C1 segment of cervical spinal cord (tissue), 14 donors: ENCODE data around the gene TP53AIP1.

Source experiments
- DNase-seq, 14 donors: peaks; one replicate each; lab custom pipeline; 2025; lab: John Stamatoyannopoulos, UW

Gene TP53AIP1

DNA sequence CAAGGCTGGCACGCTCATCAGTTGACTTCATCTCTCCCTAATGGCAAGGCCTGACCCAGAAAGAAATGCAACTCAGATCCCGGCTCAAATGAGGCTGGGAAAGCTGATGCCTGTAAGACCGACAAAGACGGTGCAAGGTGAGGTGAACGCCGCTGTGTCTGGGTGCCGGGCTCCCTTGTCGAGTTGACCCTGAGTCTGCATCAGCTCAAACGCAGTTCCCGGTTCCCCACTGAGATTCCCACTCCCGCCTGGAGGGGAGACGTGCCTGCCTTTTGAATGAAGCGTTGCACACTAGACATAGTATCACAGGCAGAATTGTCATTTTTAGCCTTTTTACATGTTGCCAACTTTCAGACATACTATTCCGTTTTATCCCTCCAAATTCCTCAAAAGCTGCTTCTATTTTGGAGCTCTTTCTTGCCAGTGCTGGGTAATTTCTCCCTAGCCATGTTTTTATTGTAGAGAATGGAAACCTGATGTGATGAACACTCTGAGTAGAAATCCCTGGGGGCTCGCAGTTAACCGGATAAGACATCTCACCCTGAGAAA is 831 bp upstream of the TP53AIP1 start:
- no peak for DNase-seq

DNA sequence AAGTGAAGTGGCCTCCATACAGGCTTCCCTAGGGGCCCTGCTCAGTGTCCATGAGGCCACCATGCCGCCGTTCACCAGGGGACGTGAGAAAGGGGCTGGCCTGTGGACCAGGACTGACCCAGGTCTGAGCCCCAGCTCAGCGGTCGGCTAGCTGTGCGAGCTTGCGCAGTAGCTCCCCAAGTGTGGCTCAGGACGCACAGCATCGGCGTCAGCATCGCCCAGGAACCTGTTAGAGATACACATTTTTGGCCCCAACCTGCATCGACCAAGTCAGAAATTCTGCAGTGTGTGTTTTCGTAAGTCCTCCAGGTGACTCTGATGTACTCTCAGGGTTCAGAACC is 429 bp downstream of the TP53AIP1 start:
- DNase-seq, result no peak

DNA sequence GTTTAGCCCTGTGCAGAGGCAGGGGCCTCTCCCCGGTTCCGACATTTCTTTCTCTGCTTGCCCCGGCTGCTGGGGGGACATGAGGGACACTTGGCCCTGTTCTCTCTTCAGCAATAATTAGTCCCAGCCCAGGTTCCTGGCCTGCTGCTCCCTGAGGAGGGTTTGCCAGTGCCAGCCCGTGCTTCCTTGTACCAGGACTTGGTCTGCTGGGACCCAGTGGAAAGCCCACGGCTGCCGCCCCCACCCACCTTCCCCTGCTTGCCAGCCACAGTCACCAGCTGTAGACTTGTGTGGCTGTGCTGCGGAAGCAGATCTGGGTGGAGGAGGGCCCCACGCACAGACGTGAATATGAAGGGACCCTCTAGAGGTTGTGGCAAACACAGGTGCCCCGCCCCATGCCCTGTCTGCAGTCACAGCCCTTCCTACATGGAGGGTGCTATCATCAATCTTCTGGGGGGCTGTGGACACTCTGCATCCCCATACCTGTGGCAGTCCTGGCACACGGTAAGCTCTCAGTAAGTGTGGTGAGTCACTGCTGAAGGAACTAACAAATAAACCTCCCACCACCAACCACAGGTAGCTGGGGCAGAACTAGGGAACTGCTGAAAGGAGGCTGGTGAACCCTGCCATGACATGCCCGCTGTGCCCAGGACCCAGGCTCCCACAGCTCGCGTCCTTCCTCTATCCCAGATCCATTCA is 949 bp downstream of the TP53AIP1 start:
- DNase-seq, result no peak

DNA sequence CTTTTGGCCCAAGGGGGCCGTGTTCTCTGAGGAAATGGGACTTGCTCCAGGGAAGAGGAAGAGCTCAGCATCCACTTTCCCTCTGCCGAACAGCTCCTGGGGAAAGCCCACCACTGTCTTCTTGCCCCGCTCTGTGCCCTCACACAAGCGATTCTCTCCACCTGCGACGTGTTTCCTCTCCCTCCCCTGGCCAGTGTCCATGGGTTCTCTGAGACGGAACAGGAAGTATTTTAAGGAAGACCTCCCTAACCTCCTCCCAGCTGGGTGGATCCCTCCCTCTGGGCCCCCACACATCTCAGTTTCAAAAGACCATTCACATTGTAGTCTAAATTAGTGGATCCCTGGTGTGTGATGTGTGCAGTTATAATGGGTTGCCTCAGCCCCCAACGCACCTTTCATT is 1.6 kb downstream of the TP53AIP1 start:
- DNase-seq, result no peak

DNA sequence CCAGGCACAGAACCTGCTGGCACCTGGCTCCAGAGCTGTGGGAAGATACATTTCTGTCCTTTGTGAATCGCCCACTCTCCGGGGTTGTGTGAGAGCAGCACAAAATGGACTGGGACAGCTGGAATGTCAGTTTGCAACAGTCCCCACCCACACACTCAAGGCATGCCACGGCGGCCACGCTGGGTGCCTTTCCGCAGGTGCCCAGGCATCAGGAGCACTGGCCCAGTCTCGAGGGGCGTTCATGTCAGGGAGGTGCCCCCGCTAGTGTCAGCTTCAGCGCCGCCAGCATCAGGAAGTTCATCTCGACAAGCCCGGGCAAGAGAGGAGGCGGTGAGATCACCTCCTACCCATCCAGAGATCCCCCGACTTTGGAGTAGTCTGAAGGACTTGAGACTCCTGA is 2.1 kb downstream of the TP53AIP1 start:
- DNase-seq, result no peak

DNA sequence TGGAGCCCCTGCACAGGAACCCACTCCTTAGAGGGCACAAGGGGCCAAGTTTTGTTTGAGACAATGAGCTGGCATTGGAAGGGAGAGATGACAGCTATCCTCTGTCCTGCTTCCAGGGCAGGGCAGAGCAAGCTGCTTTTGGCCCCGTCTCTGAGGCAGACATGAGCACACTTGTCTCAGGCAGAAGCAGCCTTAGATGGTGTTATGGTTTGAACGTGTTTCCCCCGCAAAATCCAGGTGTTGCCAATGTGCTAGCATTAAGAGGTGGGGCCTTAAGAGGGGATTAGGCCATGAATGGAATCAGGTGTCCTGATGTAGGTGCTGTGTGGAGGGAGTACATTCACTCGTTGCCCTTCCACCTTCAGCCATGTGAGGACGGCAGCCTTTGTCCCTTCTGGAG is 2.5 kb downstream of the TP53AIP1 start:
- DNase-seq, result no peak

DNA sequence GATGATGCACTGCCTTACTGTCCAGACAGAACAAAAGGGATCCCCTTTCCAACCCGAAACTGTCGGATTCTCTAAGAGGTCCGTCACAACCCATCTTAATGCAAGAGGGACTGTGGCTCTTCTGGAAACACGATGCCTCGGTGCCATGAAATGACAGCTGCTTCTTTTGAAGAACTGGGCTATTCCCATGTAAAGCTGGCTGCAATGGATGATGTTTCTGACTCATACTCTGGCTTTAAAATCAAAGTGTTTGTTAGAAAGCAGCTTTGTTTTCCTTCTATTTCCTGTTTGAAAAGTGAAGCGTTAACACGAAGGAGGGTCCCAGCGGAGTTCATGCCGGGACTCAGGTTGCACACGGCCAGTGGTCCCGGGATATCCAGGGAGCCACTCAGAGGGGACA is 3.1 kb downstream of the TP53AIP1 start:
- DNase-seq, result no peak

DNA sequence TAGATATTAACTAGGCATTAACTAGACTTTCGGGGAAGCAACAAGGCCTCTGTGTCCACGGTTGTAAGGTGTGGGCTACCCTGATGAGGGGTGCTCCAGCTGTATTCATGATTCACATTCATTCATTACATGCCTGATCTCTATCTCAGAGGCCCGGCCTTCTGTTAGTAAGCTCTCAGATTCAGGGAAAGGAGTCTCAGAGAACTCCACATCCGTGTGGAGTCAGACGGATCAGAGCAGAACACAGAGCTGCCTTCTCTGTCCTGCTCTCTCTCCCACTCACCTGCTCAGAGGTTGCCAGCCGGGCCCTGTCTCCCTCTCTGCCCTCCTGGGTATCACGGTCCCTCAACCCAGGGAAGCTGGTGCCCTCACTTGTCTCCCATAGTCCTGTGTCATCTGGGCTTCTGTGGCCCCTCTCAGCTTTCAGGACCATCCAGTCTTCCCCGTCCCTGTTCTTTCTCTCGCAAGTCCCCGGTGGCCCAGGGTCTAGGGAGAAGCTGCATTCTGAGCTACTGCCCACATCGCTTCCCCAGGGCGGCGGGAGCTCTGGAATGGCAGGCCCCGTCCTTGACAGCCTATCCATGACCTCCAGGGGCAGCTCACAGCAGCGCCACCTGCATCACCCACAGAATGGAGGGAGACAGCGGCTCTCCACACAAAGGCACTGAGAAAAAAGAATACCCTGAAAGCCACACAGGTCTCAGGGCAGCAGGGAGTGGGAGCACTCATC is 4.3 kb downstream of the TP53AIP1 start:
- DNase-seq, result no peak

DNA sequence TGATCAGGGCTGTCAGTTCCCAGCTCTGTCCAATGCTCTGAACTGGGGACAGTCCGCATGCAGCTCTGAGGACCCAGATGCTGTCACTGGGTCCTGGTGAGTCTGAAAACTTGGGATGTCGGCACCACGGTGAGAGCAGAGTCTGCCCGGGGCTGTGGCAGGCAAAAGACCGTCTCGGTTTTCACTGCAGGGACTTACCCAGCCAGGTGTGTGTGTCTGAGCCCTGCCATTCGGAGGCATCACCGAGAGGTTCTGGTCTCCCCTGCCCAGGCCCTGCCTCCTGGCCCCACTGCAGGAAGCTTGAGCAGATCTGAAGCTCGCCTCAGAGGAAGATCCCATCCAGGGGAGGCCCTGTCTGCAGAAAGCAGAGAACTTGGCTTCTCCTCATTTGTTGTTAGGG is 5.2 kb downstream of the TP53AIP1 start:
- no peak for DNase-seq

DNA sequence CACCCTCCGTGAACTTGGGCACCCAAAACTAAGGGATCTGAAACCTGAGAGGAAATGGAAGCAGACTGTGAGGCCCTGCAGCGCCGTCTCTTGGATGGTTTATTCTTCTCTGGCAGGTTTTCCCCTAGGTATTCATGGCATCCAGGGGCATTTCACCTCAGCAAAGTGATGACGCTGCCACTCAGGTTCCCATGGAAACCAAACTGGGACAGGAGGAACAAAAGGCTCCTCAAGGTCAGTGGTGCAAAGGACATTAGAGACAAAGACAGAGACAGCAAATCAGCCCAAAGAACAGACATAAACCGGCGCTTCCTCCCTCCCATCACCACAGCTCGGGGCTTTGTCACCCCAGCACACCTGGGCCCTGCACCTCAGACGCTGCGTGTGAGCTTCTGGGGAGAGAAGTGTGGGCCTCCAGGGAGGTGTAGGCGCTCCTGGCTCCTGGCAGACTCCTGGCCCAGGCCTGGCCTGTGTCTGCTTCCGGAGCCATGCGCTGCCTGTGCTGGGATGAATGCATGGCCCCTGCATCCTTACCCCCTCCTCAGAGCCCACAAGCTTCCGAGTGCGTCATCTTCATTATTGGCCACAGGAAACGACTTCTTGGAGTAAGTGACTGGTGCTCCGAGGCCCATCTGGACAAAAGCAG is 5.9 kb downstream of the TP53AIP1 start:
- no peak for DNase-seq

DNA sequence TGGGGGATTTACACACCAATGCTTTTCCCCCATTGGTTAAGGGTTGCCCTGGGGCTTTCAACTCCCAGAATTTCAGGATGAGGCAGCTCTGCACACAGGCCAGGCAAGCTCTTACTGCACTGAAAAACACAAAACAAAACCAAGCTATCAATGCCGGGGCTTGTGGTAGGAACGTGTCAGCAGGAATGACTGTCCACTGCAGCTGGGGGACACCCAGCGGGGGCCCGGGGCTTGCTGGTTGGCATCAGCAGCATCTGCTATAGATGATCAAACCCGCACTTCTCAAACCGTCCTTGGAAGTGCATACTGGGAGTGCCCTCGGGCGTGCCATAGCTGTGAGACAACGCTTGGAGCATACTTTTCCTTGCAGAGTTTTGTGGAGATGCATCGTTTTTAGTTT is 7.7 kb downstream of the TP53AIP1 start:
- no peak for DNase-seq

DNA sequence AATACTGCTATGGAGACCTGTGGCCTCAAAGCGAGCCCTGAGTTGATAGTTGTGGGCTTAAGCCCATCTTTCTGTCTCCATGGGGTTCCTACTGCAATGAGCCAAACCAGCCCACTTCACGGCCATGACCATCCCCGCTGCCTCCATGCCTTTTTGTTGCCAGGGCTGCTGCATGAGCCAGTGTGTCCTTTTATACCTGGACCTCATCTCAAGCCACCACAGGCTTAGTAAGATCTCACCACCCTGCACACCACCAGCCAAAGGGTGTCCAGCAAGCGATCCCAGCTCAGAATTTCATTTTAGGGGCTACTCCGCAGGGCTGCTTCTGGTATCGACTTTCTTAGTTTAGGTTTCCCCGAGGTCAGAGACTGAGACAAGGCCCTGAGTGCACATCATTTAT is 8.3 kb downstream of the TP53AIP1 start:
- DNase-seq, result no peak

DNA sequence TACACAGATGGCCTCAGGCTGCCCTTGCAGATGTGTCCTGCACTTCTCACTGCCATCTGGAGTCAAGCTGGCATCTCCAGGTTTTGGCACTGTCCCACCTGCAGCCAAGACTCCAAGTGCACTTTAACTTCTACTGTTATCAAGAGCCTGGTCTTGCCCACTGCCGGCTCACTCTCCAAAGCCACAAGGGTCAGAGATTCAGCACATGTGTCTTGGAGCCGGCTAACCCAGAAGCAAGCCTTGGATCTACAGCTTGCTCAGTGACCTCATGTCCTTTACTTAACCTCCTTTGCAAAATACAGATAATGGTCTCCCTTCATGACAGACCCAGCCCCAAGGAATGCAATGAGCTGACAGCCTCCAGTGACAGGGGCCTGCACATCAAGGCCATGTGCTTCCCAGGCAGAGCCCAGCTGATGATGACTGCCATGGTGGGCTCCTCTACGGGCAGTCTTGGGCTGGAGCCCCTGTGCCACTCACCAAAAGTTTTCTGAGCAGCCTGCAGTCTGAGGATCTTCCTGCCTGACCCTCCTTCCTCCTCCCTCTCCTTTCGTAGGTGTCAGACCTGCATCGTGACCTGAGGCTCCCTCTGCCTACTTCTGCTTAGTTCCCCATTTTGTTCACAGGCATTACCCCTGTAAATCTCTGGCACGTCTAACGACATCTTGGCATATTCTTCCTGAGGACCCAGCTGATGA is 9.0 kb downstream of the TP53AIP1 start:
- DNase-seq, result no peak

DNA sequence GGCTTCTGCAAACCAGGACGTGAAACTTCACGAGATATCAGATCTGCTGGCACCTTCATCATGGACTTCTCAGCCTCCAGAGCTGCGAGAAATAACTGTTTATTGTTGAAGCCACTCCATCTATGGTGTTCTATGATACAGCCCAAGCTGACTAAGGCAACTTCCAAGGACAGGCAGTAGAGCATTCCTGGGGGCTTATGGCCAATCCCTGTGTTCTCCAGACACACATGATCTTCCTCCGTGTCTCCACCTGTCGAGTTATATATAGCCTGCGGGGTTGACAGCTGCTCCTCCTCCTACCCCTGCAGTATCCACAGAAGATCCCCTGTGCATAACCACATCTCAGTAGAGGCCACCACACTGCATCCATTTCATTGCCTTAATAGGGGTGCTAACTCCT is 11.0 kb downstream of the TP53AIP1 start:
- DNase-seq, result no peak

DNA sequence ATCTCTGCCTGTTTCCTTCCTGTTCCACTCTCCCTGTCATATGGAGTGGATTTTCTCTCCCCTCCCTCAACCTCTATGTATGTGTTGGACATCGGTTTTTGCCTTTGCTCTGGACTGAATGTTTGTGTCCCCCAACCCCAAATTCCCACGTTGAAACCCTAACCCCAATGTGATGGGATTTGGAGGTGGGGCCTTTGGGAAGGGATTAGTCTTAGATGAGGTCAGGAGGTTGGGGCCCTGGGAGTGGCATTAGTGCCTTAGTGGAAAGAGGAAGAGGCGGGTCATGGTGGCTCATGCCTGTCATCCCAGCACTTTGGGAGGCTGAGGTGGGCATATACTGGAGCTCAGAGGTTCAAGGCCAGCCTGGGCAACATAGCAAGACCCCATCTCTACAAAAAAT is 11.6 kb downstream of the TP53AIP1 start:
- DNase-seq, result no peak

DNA sequence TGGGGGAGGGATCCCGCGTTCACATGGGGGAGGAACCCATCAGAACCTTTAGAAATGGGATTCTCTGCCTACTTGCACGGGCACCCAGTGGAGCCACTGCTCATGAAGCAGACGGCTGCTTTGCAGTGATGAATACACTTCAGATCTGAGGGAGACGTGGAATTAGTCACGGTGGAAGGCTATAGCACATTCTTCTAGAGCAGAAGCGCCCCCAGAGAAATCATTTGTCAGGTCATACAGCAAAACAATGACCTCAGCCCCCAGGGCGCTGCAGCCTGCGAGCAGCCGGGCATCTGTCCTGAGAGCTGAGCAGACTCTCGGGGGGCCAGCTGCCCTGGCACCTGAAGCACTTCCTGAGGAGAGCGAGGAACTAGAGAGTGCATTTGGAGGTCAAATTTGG is 12.7 kb downstream of the TP53AIP1 start:
- no peak for DNase-seq

DNA sequence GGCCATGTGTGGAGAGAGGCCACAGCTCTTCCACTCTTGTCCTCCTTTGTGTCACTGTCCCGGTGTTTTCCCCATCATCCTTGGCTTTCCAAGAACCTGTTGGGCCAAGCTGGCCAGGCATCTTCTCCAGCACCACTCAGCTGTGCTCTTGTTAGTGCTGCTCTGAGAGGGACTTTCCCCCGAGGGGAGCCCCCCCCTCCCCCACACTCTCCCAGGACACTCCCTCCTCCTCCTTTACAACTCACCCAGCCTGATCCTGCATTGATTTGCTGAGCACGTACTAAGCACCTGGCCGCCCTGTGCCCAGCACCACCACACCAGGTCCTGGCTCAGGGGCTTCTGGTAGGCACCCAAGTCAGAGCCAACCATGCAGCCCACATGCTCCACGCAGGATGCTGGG is 13.2 kb downstream of the TP53AIP1 start:
- DNase-seq, result no peak

DNA sequence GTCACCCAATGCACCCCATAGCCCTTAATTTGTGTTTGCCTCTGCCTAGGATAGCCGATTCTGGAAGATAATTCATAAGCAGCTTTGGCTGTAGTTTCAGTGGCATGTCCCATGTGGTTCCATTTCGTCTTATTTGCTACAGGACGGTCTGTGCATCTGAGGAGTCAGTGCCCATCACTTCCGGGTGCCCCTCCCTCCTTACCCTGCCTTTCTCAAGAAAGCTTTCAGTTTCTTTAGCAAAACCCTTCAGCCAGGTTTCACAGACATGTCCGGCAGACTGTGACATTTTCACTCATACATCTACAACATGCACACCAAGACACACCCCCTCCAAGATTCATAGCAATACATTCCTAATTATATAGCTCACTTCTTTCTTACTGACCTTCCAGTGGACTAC is 14.3 kb downstream of the TP53AIP1 start:
- DNase-seq, result no peak

DNA sequence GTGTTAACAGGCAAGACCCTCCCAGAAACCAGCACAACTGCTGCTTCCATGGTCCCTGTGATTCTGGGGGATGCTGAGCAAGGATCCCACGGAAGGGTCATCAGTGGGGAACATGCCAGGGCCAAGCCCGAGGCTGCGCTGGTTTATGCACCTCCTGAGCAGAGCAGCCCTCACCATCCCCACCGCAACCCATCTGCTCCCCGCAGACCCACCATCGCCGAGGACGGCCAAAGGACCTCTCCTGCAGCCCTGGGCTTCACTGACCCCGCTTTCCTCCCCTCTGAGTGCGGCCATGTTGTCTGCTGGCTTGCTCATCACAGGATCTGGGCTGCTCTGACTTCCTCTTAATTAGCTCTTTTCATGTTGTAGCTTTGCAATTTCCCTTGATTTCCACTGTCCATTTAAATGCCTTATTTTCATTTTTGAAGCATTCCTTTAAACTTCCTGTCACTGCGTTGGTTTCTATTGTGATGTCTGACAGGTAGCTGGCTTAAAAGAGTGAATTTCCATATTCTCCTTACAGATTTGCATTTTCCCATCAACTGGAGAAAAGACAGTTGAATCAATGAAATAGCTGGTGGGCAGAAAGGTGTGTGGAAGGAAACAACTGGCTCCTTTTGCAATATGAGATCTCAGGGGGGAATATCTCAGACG is 14.9 kb downstream of the TP53AIP1 start:
- DNase-seq, result no peak

DNA sequence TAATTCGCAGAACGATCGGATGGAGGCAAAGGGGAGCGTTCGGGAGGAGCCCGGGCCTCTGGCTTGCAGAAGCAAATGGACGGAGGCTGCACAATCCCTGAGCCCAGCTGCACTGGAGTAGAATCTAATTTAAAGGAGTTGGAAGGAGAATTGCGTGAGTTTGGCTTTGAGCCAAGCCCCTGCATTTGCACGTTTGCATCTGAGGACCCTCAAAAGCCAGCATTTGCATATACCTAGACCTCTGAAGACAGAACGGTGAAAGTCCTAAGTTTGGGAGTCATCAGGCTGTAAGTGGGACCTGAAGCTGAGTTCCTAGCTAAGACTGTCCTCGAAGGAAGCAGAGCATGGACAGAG is 15.6 kb downstream of the TP53AIP1 start:
- DNase-seq, result no peak

DNA sequence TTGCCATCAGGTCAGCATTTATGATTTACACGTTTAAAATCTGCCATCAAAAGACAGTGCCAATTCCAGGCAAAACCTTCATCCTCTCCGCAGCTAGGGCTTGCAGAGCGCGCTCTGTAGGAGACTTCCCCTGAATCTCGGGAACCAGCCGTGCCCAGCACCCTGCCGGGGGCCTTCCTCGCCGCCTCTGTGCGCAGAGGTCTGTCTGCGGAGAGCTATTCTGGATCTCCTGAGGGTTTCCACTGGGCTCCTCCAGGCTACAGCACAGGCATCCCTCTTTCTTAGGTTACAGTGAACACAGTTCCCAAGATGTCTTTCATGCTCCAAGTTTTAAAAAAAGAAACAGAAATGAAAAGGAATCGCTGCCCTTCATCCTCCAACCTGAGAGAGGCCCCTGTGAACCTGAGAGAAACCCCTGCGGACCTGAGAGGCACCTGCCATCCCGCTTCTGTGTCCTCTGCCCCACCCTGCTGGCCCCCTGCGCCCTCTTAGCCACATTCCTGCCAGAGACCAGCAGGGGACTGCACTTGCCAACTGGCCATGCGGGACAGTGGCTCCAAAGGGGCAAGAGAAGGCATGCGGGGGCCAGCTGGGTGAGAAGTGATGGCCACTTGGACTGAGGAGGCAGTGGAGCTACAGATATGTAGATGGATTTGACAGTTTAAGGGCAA is 16.1 kb downstream of the TP53AIP1 start:
- no peak for DNase-seq
